ENCODE results near the gene NDOR1. TPM values are rescaled to one million over a fixed set of nuclear protein-coding genes. Genes with fewer than 3 reads are reported as not detected.

Gene NDOR1
- total and polyA plus RNA-seq, 2 experiments from 2014 or later = 8.5 to 12.4 TPM

- H2AFZ ChIP-seq = no peak overlapping the region
- H3K4me2 ChIP-seq (ENCODE audit: unreplicated experiment) = no peak overlapping the region
- no peaks in the 10 kb centered on the region for H3K4me1 ChIP-seq (ENCODE audit: insufficient read depth)
- H3K27ac ChIP-seq = no peak overlapping the region
- no peaks in the 10 kb centered on the region for H3K79me2 ChIP-seq (ENCODE audit: insufficient read depth)
- no peaks in the 10 kb centered on the region for H3K36me3 ChIP-seq (ENCODE audit: low read depth)
- no peak for DNase-seq
- no peaks in the 10 kb centered on the region for H3K9me2 ChIP-seq (ENCODE audit: insufficient read depth)
- no peak overlapping the region for H3K4me3 ChIP-seq
- no peak for TF ChIP-seq EZH2phosphoT487 (IDR thresholded peaks at IDR 0.05; ENCODE audit: insufficient read depth, low read depth)
- TF ChIP-seq EZH2 (IDR thresholded peaks at IDR 0.05; ENCODE audit: insufficient read depth, poor library complexity, severe bottlenecking) = peak; percentile 55
- 5 to 14% methylated on average over 29 to 50 of the region's 57 CpGs for WGBS, 2 experiments (ENCODE audit: low coverage in 1 of 2, low lambda C conversion rate in 2 of 2, missing lambda C conversion rate in 2 of 2)
- no peak overlapping the region for H3K9ac ChIP-seq
- peaks cover 34% of the 10 kb centered on the region for H3K27me3 ChIP-seq (replicated peaks; ENCODE audit: insufficient read depth)
- in situ Hi-C loops (cut with MboI) = no loop called here
- no peaks in the 10 kb centered on the region for H3K9me3 ChIP-seq (ENCODE audit: low read depth)
- H4K20me1 ChIP-seq (ENCODE audit: insufficient read depth) = no peaks in the 10 kb centered on the region
- H3F3A ChIP-seq (ENCODE audit: insufficient read depth) = no peaks in the 10 kb centered on the region
Observed at GRCh38 chr9:137167747-137168572, 37.5 kb upstream of the NDOR1 start.

- Histone ChIP-seq H3K79me2 (ENCODE audit: insufficient read depth) (no peaks in the 10 kb centered on the region), H3K4me2 (ENCODE audit: unreplicated experiment) (peak overlapping the region; percentile 44), H3K27ac (no peak overlapping the region), H3K9me2 (ENCODE audit: insufficient read depth) (no peaks in the 10 kb centered on the region), H3K9me3 (ENCODE audit: low read depth) (no peaks in the 10 kb centered on the region), H3K27me3 (replicated peaks; ENCODE audit: insufficient read depth) (peaks cover 34% of the 10 kb centered on the region), H3K9ac (no peak overlapping the region), H2AFZ (no peak overlapping the region), H3K4me1 (ENCODE audit: insufficient read depth) (no peaks in the 10 kb centered on the region), H3K36me3 (ENCODE audit: low read depth) (no peaks in the 10 kb centered on the region), H4K20me1 (ENCODE audit: insufficient read depth) (no peaks in the 10 kb centered on the region), H3F3A (ENCODE audit: insufficient read depth) (no peaks in the 10 kb centered on the region), H3K4me3 (peak overlapping the region; percentile 36)
- 1 to 2% methylated on average over 20 to 24 of the region's 36 CpGs for WGBS, 2 experiments (ENCODE audit: low coverage in 1 of 2, low lambda C conversion rate in 2 of 2, missing lambda C conversion rate in 2 of 2)
- no peak for TF ChIP-seq EZH2phosphoT487 (IDR thresholded peaks at IDR 0.05; ENCODE audit: insufficient read depth, low read depth)
- TF ChIP-seq EZH2 (IDR thresholded peaks at IDR 0.05; ENCODE audit: insufficient read depth, poor library complexity, severe bottlenecking) = peak; percentile 77
- peak; percentile 20 for DNase-seq
- in situ Hi-C loops (cut with MboI) = no loop called here
Observed at GRCh38 chr9:137168573-137168903, 37.0 kb upstream of the NDOR1 start.

GRCh38 chr9:137168904-137169856 lies 36.3 kb upstream of the NDOR1 start:
- Histone ChIP-seq H3K79me2 (ENCODE audit: insufficient read depth) (no peaks in the 10 kb centered on the region), H3K4me2 (ENCODE audit: unreplicated experiment) (peak overlapping the region; percentile 44), H3K27me3 (replicated peaks; ENCODE audit: insufficient read depth) (peaks cover 34% of the 10 kb centered on the region), H3K9me2 (ENCODE audit: insufficient read depth) (no peaks in the 10 kb centered on the region), H3K9ac (no peak overlapping the region), H2AFZ (no peak overlapping the region), H3K27ac (no peak overlapping the region), H3K36me3 (ENCODE audit: low read depth) (no peaks in the 10 kb centered on the region), H3K4me1 (ENCODE audit: insufficient read depth) (no peaks in the 10 kb centered on the region), H3K9me3 (ENCODE audit: low read depth) (no peaks in the 10 kb centered on the region), H4K20me1 (ENCODE audit: insufficient read depth) (no peaks in the 10 kb centered on the region), H3F3A (ENCODE audit: insufficient read depth) (no peaks in the 10 kb centered on the region), H3K4me3 (peak overlapping the region; percentile 36)
- DNase-seq = peak; percentile 66
- WGBS, 2 experiments (ENCODE audit: low coverage in 1 of 2, low lambda C conversion rate in 2 of 2, missing lambda C conversion rate in 2 of 2) = 2 to 3% methylated on average over 89 to 100 of the region's 124 CpGs
- peak; percentile 76 for TF ChIP-seq EZH2 (IDR thresholded peaks at IDR 0.05; ENCODE audit: insufficient read depth, poor library complexity, severe bottlenecking)
- no peak for TF ChIP-seq EZH2phosphoT487 (IDR thresholded peaks at IDR 0.05; ENCODE audit: insufficient read depth, low read depth)
- in situ Hi-C loops (cut with MboI) = no loop called here

GRCh38 chr9:137169896-137170358 lies 35.6 kb upstream of the NDOR1 start, which contains the start of gene LRRC26:
TSS of gene LRRC26 (minus strand) at chr9:137170051. CDS start at chr9:137169943, 108 bp downstream.
- in situ Hi-C loops (cut with MboI) = no loop called here
- Histone ChIP-seq H3K27me3 (replicated peaks; ENCODE audit: insufficient read depth) (peaks cover 32% of the 10 kb centered on the region), H3K4me1 (ENCODE audit: insufficient read depth) (no peaks in the 10 kb centered on the region), H3K4me2 (ENCODE audit: unreplicated experiment) (peak within 1 kb of the TSS; percentile 44), H3K36me3 (ENCODE audit: low read depth) (no peaks in the 10 kb centered on the region), H3K9ac (no peak within 1 kb of the TSS), H3K9me2 (ENCODE audit: insufficient read depth) (no peaks in the 10 kb centered on the region), H3K9me3 (ENCODE audit: low read depth) (no peaks in the 10 kb centered on the region), H3K79me2 (ENCODE audit: insufficient read depth) (no peaks in the 10 kb centered on the region), H3K4me3 (peak within 1 kb of the TSS; percentile 36; the same call in 1 of the 2 replicates), H2AFZ (no peak within 1 kb of the TSS), H3K27ac (no peak within 1 kb of the TSS), H4K20me1 (ENCODE audit: insufficient read depth) (no peaks in the 10 kb centered on the region), H3F3A (ENCODE audit: insufficient read depth) (no peaks in the 10 kb centered on the region)
- 3 to 9% methylated on average over 21 to 37 of the region's 41 CpGs for WGBS, 2 experiments (ENCODE audit: low coverage in 1 of 2, low lambda C conversion rate in 2 of 2, missing lambda C conversion rate in 2 of 2)
- DNase-seq = no peak
- TF ChIP-seq EZH2 (IDR thresholded peaks at IDR 0.05; ENCODE audit: insufficient read depth, poor library complexity, severe bottlenecking) (no peak), EZH2phosphoT487 (IDR thresholded peaks at IDR 0.05; ENCODE audit: insufficient read depth, low read depth) (no peak)

Data from GM23248 (cell line).